Natural killer cell (primary cell): Measurements from ENCODE around the gene PDZRN3. TPM values are rescaled to one million over a fixed set of nuclear protein-coding genes. Genes with fewer than 3 reads are reported as not detected.
"Not testable (repeated sequence)": the region's sequence is repeated elsewhere in the genome, so short reads cannot be mapped to it uniquely, and the experiment has no call there.

ENCODE experiments used
- ATAC-seq, 3 donors: fragments of 150-1000 bp in 2 of 3; fragments of 200-7000 bp in 1 of 3; cut with Tn5 transposase; 1 replicate in 1 of 3; 2 replicates in 2 of 3; pipeline ENCODE4 v1.10.0; 2021; ENCODE audit warnings: mild to moderate bottlenecking in 2 of 3, moderate library complexity in 2 of 3
- DNase-seq, 2 donors: peaks; one replicate each; pipeline versions ENCODE4 v3.0.0 to v3.0.0-alpha.2; 2013 to 2021; ENCODE audit warnings: mixed read lengths in 1 of 2
- H3K27ac ChIP-seq: one replicate; pipeline ENCODE4 v1.5.1; 2013; ENCODE audit warnings: mild to moderate bottlenecking, low read length
- H3K27me3 ChIP-seq: one replicate; pipeline ENCODE4 v1.6.1; 2013; ENCODE audit warnings: low read length; ENCODE audit not compliant: control insufficient read depth, insufficient read depth
- H3K36me3 ChIP-seq: one replicate; pipeline ENCODE4 v1.6.1; 2013; ENCODE audit warnings: low read length; ENCODE audit not compliant: control insufficient read depth, insufficient read depth
- H3K4me1 ChIP-seq: one replicate; pipeline ENCODE4 v1.6.1; 2013; ENCODE audit warnings: low read length; ENCODE audit not compliant: control insufficient read depth, insufficient read depth
- H3K4me3 ChIP-seq: one replicate; pipeline ENCODE4 v1.5.1; 2013; ENCODE audit warnings: low read length
- H3K9me3 ChIP-seq: one replicate; pipeline ENCODE4 v1.6.1; 2013; ENCODE audit warnings: low read length; ENCODE audit not compliant: control insufficient read depth, insufficient read depth
- H3K27ac Mint-ChIP-seq, 2 donors: one replicate each; pipeline ENCODE4 v1.8.0; 2022; ENCODE audit warnings: mild to moderate bottlenecking in 2 of 2, mixed read lengths in 2 of 2, moderate library complexity in 1 of 2
- H3K27me3 Mint-ChIP-seq, 2 donors: one replicate each; pipeline ENCODE4 v1.8.0; 2022; ENCODE audit warnings: low read depth in 2 of 2, mixed read lengths in 2 of 2
- H3K36me3 Mint-ChIP-seq: one replicate; pipeline ENCODE4 v1.8.0; 2022; ENCODE audit warnings: mixed read lengths
- H3K4me1 Mint-ChIP-seq, 2 donors: one replicate each; pipeline ENCODE4 v1.8.0; 2022; ENCODE audit warnings: mixed read lengths in 2 of 2
- H3K4me3 Mint-ChIP-seq: one replicate; pipeline ENCODE4 v1.8.0; 2022; ENCODE audit warnings: mild to moderate bottlenecking, moderate library complexity, mixed read lengths
- H3K9me3 Mint-ChIP-seq, 2 donors: one replicate each; pipeline ENCODE4 v1.8.0; 2022; ENCODE audit warnings: mixed read lengths in 2 of 2
- WGBS: methylation state at CpG from one replicate; pipeline ENCODE4 v1.1.7; 2013; ENCODE audit warnings: missing lambda C conversion rate; ENCODE audit not compliant: insufficient coverage; 5-methylcytosine and 5-hydroxymethylcytosine counted together
- intact Hi-C: fragments of 100-400 bp; cut with micrococcal nuclease; formaldehyde crosslinking; loops from one replicate; pipeline ENCODE4 v1.14.2; 2022
- total RNA-seq, 4 donors: library from RNA; stranded (reverse); fragments of 120-200 nt in 1 of 4; gene quantifications; one replicate each; pipeline versions ENCODE4 v1.2.3 to v1.2.4, GENCODE V29; 2013 to 2022
- TF ChIP-seq, protein P1 (sequence below): fragments of 200-600 bp; IDR thresholded peaks from one replicate; pipeline ENCODE4 v1.8.0; 2022; ENCODE audit warnings: antibody characterized with exemption

Gene PDZRN3
- total RNA-seq, 3 donors from 2014 or later (not counting 1 experiment from before 2014, with no cell fraction given): not detected

DNA sequence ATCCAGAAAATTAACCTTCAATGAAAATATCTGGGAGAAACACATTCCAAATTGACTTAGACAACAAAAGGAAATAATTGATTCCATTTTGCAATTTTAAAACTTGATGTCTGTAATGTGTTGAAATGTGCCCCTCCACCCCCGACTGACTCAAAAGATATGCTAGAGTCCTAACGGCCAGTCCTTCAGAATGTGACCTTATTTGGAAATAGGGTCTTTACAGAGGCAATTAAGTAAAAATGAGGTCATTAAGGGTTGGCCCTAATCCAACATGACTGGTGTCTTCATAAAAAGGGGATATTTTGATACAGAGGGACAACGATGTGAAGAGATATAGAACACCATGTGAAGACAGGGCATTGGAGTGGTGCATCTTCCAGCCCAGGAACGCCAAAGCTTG lies 153.9 kb downstream of the PDZRN3 start:
- H3K27me3 Mint-ChIP-seq: peaks cover 3 to 9% of the 10 kb centered on the region in 2 donors
- H3K4me3 Mint-ChIP-seq: no peak overlapping the region
- DNase-seq (no peak), ATAC-seq (no peak)
- Histone ChIP-seq H3K9me3 (no peaks in the 10 kb centered on the region), H3K4me1 (no peaks in the 10 kb centered on the region), H3K27ac (no peak overlapping the region), H3K27me3 (no peaks in the 10 kb centered on the region), H3K36me3 (no peaks in the 10 kb centered on the region), H3K4me3 (no peak overlapping the region)
- 87% methylated on average over 4 of the region's 4 CpGs for WGBS
- H3K36me3 Mint-ChIP-seq: no peaks in the 10 kb centered on the region
- no peak overlapping the region for H3K27ac Mint-ChIP-seq
- peaks cover 0 to 4% of the 10 kb centered on the region in 2 donors for H3K4me1 Mint-ChIP-seq
- no peaks in the 10 kb centered on the region for H3K9me3 Mint-ChIP-seq
- intact Hi-C loops: no loop called here
- TF ChIP-seq, protein P1, sequence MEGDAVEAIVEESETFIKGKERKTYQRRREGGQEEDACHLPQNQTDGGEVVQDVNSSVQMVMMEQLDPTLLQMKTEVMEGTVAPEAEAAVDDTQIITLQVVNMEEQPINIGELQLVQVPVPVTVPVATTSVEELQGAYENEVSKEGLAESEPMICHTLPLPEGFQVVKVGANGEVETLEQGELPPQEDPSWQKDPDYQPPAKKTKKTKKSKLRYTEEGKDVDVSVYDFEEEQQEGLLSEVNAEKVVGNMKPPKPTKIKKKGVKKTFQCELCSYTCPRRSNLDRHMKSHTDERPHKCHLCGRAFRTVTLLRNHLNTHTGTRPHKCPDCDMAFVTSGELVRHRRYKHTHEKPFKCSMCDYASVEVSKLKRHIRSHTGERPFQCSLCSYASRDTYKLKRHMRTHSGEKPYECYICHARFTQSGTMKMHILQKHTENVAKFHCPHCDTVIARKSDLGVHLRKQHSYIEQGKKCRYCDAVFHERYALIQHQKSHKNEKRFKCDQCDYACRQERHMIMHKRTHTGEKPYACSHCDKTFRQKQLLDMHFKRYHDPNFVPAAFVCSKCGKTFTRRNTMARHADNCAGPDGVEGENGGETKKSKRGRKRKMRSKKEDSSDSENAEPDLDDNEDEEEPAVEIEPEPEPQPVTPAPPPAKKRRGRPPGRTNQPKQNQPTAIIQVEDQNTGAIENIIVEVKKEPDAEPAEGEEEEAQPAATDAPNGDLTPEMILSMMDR: no peak

- H3K4me3 Mint-ChIP-seq: no peak overlapping the region
- DNase-seq (no peak), ATAC-seq (no peak)
- Histone ChIP-seq H3K27ac (no peak overlapping the region), H3K36me3 (no peaks in the 10 kb centered on the region), H3K4me3 (no peak overlapping the region), H3K9me3 (no peaks in the 10 kb centered on the region), H3K4me1 (no peaks in the 10 kb centered on the region), H3K27me3 (no peaks in the 10 kb centered on the region)
- 93% methylated on average over 8 of the region's 9 CpGs for WGBS
- no peak overlapping the region for H3K27ac Mint-ChIP-seq
- no peaks in the 10 kb centered on the region for H3K9me3 Mint-ChIP-seq
- H3K27me3 Mint-ChIP-seq: peaks cover 0 to 9% of the 10 kb centered on the region in 2 donors
- intact Hi-C loops: no loop called here
- no peaks in the 10 kb centered on the region for H3K4me1 Mint-ChIP-seq
- H3K36me3 Mint-ChIP-seq: no peaks in the 10 kb centered on the region
- TF ChIP-seq, protein P1: no peak
Measured at GRCh38 chr3:73469331-73469730, 155.4 kb downstream of the PDZRN3 start.

GRCh38 chr3:73467211-73467610 lies 157.5 kb downstream of the PDZRN3 start:
- Histone ChIP-seq H3K9me3 (no peaks in the 10 kb centered on the region), H3K36me3 (no peaks in the 10 kb centered on the region), H3K27ac (no peak overlapping the region), H3K4me3 (no peak overlapping the region), H3K4me1 (no peaks in the 10 kb centered on the region), H3K27me3 (no peaks in the 10 kb centered on the region)
- TF ChIP-seq, protein P1: no peak
- no peaks in the 10 kb centered on the region for H3K36me3 Mint-ChIP-seq
- H3K4me3 Mint-ChIP-seq: no peak overlapping the region
- H3K9me3 Mint-ChIP-seq: no peaks in the 10 kb centered on the region
- ATAC-seq: no peak
- no peaks in the 10 kb centered on the region for H3K4me1 Mint-ChIP-seq
- intact Hi-C loops: no loop called here
- WGBS: 98% methylated on average over 3 of the region's 3 CpGs
- H3K27me3 Mint-ChIP-seq: no peaks in the 10 kb centered on the region
- no peak overlapping the region for H3K27ac Mint-ChIP-seq
- DNase-seq: no peak

- Mint-ChIP-seq H3K9me3 (no peaks in the 10 kb centered on the region), H3K27ac (no peak overlapping the region), H3K4me3 (no peak overlapping the region), H3K27me3 (no peaks in the 10 kb centered on the region), H3K36me3 (no peaks in the 10 kb centered on the region), H3K4me1 (no peaks in the 10 kb centered on the region)
- TF ChIP-seq, protein P1: no peak
- Histone ChIP-seq H3K4me3 (no peak overlapping the region), H3K4me1 (no peaks in the 10 kb centered on the region), H3K36me3 (no peaks in the 10 kb centered on the region), H3K27ac (no peak overlapping the region), H3K9me3 (no peaks in the 10 kb centered on the region), H3K27me3 (no peaks in the 10 kb centered on the region)
- 93% methylated on average over 1 of the region's 2 CpGs for WGBS
- intact Hi-C loops: no loop called here
- no peak for DNase-seq
- no peak for ATAC-seq
Measured at GRCh38 chr3:73465926-73466325, 158.8 kb downstream of the PDZRN3 start.

- WGBS: 94% methylated on average over 4 of the region's 5 CpGs
- H3K27ac ChIP-seq, H3K4me3 ChIP-seq, H3K9me3 ChIP-seq, H3K9me3 Mint-ChIP-seq, intact Hi-C loops, H3K4me3 Mint-ChIP-seq, H3K27ac Mint-ChIP-seq, H3K4me1 Mint-ChIP-seq, H3K27me3 Mint-ChIP-seq, H3K27me3 ChIP-seq, H3K4me1 ChIP-seq, ATAC-seq, H3K36me3 Mint-ChIP-seq, DNase-seq, H3K36me3 ChIP-seq: not testable (repeated sequence)
Measured at GRCh38 chr3:73464126-73464525, 160.6 kb downstream of the PDZRN3 start.
